ENCODE results near the gene UBE2J2. TPM values are rescaled to one million over a fixed set of nuclear protein-coding genes. Genes with fewer than 3 reads are reported as not detected.
A peak's percentile ranks its signal among the peaks of the same experiment; 100 is the strongest.

UBE2J2 gene
- total RNA-seq, 1 experiment from 2014 or later = 182 TPM

DNA sequence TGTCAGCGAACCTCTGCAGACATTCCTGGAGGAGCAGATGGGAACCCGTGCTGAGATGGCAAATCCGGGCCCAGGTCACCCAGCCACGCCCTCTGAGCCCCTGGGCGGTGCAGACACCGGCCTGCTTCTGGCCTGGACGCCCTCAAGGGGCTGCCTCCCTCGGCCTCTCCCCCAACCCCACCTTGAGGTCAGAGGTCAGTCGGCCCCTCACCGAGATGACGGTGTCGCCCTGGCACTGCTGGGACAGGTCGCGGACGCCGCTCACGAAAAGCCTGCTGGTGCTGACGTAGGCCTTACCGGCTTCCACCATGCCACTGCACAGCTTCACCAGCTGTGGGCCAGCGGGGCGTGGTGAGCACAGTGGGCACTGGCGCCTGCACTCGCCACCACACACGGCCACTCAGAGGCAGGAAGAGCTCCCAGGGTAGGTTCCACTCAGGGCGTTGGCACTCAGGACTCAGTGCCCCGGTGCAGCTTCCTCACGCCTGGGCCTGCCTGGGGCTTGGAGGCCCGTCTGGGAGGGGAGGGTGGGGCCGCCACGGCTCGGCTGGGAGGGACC lies 29.4 kb upstream of the UBE2J2 start:
- no peaks in the 10 kb centered on the region for H3K27me3 ChIP-seq (ENCODE audit: low read length)
- H3F3A ChIP-seq (ENCODE audit: low read length, unreplicated experiment) = no peaks in the 10 kb centered on the region
- H3K9me2 ChIP-seq (replicated peaks; ENCODE audit: low read length) = no peaks in the 10 kb centered on the region
- no TSS peak for BruUV-seq (replicated peaks)
- H3K9me3 ChIP-seq (ENCODE audit: low read length) = no peaks in the 10 kb centered on the region
- H2AFZ ChIP-seq (ENCODE audit: low read length) = no peak overlapping the region
- H4K20me1 ChIP-seq (ENCODE audit: low read length) = peaks cover 5% of the 10 kb centered on the region
- H3K79me2 ChIP-seq (ENCODE audit: low read length) = peaks cover 38% of the 10 kb centered on the region
- peaks cover 23% of the 10 kb centered on the region for H3K4me1 ChIP-seq (ENCODE audit: insufficient read depth, low read length)
- intact Hi-C loops (cut with micrococcal nuclease) = no loop called here
- ChIA-PET POLR2A (ENCODE audit: unreplicated experiment) (interaction anchor here (0.5 kb wide), 1 partner anchor 286 kb away, joined by 4 read pairs; no protein-coding TSS in a partner anchor), CTCF (no interaction called here)
- H3K9ac ChIP-seq (ENCODE audit: low read length) = no peak overlapping the region
- no peak for DNase-seq
- no peak overlapping the region for H3K4me2 ChIP-seq (ENCODE audit: low read length)
- no peak for TF ChIP-seq EZH2phosphoT487 (IDR thresholded peaks at IDR 0.05; ENCODE audit: borderline replicate concordance, low read length)
- TF ChIP-seq CTCF (conservative IDR thresholded peaks at IDR 0.05; ENCODE audit: low read depth, low read length) = no peak
- no peak for TF ChIP-seq EZH2 (IDR thresholded peaks at IDR 0.05; ENCODE audit: low read length, unreplicated experiment)
- H3K4me3 ChIP-seq (ENCODE audit: low read length) = no peak overlapping the region
- no peak overlapping the region for H3K27ac ChIP-seq (ENCODE audit: low read length)
- no peaks in the 10 kb centered on the region for H3K36me3 ChIP-seq (ENCODE audit: low read depth, low read length)
- no peak for ATAC-seq

GRCh38 chr1:1302006-1302430 lies 28.4 kb upstream of the UBE2J2 start:
- ATAC-seq = no peak

More at GRCh38 chr1:1302006-1302430, 28.4 kb upstream of the UBE2J2 start:
- TF ChIP-seq CTCF (conservative IDR thresholded peaks at IDR 0.05; ENCODE audit: low read depth, low read length) (peak; percentile 84), EZH2phosphoT487 (IDR thresholded peaks at IDR 0.05; ENCODE audit: borderline replicate concordance, low read length) (no peak)
- no peaks in the 10 kb centered on the region for H3K9me2 ChIP-seq (replicated peaks; ENCODE audit: low read length)
- no peaks in the 10 kb centered on the region for H3K9me3 ChIP-seq (ENCODE audit: low read length)
- intact Hi-C loops (cut with micrococcal nuclease) = no loop called here
- peaks cover 5% of the 10 kb centered on the region for H4K20me1 ChIP-seq (ENCODE audit: low read length)
- no peak overlapping the region for H3K9ac ChIP-seq (ENCODE audit: low read length)
- CTCF ChIA-PET = no interaction called here
- H3K4me2 ChIP-seq (ENCODE audit: low read length) = no peak overlapping the region
- H3K4me1 ChIP-seq (ENCODE audit: insufficient read depth, low read length) = peaks cover 22% of the 10 kb centered on the region
- POLR2A ChIA-PET (ENCODE audit: unreplicated experiment) = no interaction called here
- no TSS peak for BruUV-seq (replicated peaks)
- no peak overlapping the region for H3K4me3 ChIP-seq (ENCODE audit: low read length)
- H3K79me2 ChIP-seq (ENCODE audit: low read length) = peaks cover 34% of the 10 kb centered on the region
- H3K36me3 ChIP-seq (ENCODE audit: low read depth, low read length) = no peaks in the 10 kb centered on the region
- no peak for DNase-seq
- H3F3A ChIP-seq (ENCODE audit: low read length, unreplicated experiment) = no peaks in the 10 kb centered on the region
- no peak overlapping the region for H3K27ac ChIP-seq (ENCODE audit: low read length)
- no peak overlapping the region for H2AFZ ChIP-seq (ENCODE audit: low read length)
- H3K27me3 ChIP-seq (ENCODE audit: low read length) = no peaks in the 10 kb centered on the region

Measured in PC-3 (cell line).